Pericardium fibroblast (primary cell): ENCODE results near the gene VEZT. TPM values are rescaled to one million over a fixed set of nuclear protein-coding genes. Genes with fewer than 3 reads are reported as not detected.

Source experiments
- total RNA-seq: library from RNA; depleted of rRNA; stranded (reverse); fragments of >200 nt; gene quantifications from 2 replicates; pipeline ENCODE4 v1.2.3, GENCODE V29; 2015

Gene VEZT
- 22.4 and 34.1 TPM in 2 replicates for total RNA-seq

GRCh38 chr12:95217377-95218149 is at the start of gene VEZT, which contains the start of gene FGD6:
TSS of gene VEZT (plus strand) at chr12:95217807. CDS start at chr12:95217851, 44 bp downstream.
TSS of gene FGD6 (minus strand) at chr12:95217467. CDS start at chr12:95217240, 227 bp downstream.

Other genes starting within 250 kb of the VEZT start
- gene NDUFA12, start 214.1 kb upstream of the VEZT start, total RNA-seq: 57.4 and 115 TPM in 2 replicates
- gene NR2C1, start 144.2 kb upstream of the VEZT start, total RNA-seq: 22.9 and 45.2 TPM in 2 replicates
- gene FGD6, start 340 bp upstream of the VEZT start, total RNA-seq: 2.1 and 4.0 TPM in 2 replicates